GM18505 (cell line): Measurements from ENCODE around the gene OTUD7B.
"Not testable (repeated sequence)": the region's sequence is repeated elsewhere in the genome, so short reads cannot be mapped to it uniquely, and the experiment has no call there.

ENCODE experiments used
- ATAC-seq: cut with Tn5 transposase; IDR thresholded peaks from one replicate; pipeline ENCODE4 v1.9.1; 2021; ENCODE audit not compliant: unreplicated experiment
- POLR2A ChIP-seq: IDR thresholded peaks from 4 replicates; pipeline ENCODE4 v1.6.1; 2011; ENCODE audit warnings: borderline replicate concordance; ENCODE audit not compliant: insufficient read depth, insufficient read length; ENCODE audit errors: extremely low read depth

OTUD7B gene

DNA sequence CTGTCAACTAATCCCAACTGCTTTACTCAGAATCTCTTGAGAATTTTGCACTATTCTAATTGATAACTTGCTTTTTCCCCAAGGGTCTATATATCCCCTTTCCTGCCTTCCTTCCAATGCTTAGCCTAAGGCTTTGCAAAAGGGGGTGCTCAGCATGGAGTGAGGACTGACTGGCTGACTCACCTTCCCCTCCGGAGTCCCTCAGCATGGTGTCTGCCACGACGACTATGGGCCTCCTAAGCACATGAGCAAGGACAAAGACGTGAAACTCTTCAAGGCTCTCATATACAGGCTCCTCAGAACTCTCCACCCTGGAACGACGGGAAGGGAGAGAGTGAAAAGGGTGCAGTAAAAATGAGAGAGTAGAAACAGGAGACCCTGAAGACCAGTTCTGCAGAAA is 60.6 kb downstream of the OTUD7B start:
- ATAC-seq = no peak
- no peak for TF ChIP-seq POLR2A

DNA sequence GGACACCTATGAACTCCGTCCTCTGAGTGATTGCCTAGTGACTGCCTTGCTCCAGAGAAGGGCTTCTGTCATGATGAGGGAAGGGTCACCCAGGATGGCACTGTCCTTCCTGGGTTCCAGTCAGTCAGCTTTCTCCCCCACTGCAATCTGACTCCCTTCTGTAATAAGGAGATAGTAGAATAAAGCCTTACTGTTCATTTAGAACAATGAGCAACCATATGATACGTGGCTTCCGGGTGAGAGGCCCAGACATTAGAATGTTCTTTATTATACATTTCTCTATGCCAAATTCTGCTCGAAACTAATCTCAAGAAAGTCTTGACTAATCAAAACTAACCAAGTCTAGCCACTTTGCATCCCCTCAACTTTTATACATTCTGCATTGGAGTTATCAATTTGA is 65.3 kb downstream of the OTUD7B start:
- ATAC-seq = no peak
- no peak for TF ChIP-seq POLR2A

DNA sequence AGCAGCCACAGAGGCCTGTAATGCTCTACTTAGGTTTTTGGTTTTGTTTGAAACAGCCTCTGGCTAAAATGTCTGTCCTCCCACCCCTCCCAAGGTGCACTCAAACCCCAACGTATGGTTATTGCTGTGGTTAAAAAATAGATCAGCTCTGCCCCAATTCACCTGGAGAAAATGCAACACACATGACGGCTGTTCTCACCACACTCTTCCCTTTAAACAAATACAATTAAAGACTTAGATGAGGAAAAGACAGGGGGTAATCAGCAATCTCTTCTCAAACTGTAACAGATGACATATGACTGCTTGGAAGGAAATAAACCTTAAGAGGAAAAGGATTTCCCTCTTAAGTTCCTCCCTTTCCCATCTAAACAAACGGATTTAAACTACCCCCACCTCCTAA is 67.6 kb downstream of the OTUD7B start:
- ATAC-seq = no peak
- no peak for TF ChIP-seq POLR2A

DNA sequence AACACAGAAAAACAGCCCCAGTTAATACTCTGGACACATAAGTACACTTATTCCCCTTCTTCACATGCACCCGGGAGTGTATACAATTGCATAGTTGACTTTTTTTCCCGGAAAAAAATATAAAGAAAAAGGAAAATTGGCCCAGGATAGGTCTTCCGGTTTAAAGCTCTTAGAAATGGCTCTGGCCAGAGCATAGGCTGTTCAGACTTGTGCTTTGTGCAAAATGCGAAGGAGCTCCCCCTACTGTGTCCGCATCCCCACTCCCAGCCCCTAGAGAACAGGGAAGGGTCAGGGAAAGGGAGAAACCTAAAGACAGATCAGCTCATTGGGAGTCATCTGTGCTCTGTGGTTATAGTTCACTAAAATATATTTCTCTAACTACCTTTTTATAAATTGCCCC is 68.3 kb downstream of the OTUD7B start:
- ATAC-seq = no peak

DNA sequence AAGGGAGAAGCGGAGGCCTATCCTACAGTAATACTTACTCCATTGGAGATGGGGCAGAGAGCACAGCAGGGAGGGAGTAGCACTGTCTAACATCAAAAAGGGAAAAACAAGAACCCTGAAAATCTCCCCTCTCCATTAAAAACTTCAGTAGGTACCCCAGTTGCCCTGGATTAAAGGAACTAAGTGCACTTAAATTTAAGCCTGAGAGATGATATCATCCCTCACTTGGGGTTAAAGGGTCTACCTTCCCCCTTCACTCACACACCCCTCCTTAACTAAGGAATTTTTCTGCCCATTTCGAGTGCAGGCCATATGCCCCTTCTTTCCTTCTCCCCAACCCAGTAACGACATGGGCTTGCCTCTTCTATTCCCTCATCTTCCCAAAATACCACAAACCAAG is 70.1 kb downstream of the OTUD7B start:
- TF ChIP-seq POLR2A = no peak

More for the DNA sequence above, 68.3 kb downstream of the OTUD7B start:
- TF ChIP-seq POLR2A = no peak

DNA sequence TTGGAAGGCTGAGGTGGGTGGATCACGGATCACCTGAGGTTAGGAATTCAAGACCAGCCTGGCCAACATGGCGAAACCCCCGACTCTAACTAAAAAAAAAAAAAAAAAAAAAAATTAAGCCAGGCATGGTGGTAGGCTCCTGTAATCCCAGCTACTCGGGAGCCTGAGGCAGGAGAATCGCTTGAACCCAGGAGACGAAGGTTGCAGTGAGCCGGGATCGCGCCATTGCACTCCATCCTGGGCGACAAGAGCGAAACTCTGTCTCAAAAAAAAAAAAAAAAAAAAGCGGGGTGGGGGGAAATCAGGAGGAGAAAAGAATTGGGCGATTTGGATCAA is 71.9 kb downstream of the OTUD7B start:
- ATAC-seq = not testable (repeated sequence)

More for the DNA sequence above, 70.1 kb downstream of the OTUD7B start:
- no peak for ATAC-seq

DNA sequence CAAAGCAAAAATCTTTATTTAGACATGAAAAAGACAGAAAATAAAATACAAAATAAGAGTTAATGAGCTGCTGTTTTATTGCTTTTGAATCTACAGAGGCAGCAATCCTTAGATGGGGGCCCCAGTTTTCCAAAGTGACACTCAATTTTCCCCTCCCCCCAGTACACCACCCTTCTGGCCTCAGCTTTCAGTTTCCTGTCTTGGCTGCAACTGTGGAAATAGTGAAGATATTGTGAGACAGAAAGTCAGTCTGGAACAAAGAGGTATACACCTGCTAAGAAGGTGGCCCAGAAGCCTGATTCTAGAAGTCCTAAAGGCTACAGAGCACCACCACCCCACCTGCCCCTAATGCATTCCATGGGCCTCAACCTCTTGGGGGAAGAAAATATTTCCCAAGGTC is 72.8 kb downstream of the OTUD7B start:
- ATAC-seq = no peak
- no peak for TF ChIP-seq POLR2A

DNA sequence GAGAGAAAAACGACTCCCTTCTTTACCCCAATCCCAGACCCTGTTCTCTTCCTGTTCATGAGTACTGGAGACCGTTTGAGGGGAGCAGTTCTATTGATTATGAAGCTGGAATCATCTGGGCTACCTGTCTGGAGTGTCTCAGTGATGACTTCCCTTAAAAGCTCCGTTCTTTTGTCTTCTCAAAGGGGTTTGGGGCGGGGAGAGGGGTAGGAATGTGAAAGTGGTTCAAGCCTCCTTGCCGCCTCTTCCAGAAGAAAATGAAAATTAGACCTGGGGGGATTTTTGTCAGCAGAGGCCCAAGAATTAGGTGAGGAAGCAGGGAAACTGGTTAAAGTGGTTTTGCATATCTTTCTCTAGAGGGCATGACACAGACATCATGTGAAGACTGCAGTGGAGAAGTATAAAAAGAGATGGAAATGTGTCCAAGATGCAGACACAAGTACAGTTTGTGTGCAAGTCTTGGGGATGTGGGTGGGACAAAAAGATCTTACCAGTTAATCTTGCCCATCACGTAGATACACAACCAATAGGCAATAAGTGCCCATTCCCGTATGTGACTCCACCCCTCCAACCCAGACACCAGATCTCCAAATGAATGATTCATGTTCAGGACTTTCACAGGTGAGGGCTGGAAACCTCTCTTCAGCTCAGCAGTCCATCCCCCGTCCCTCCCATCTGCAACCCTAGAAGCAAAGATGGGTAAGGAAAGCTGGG is 73.4 kb downstream of the OTUD7B start:
- no peak for TF ChIP-seq POLR2A
- ATAC-seq = no peak

DNA sequence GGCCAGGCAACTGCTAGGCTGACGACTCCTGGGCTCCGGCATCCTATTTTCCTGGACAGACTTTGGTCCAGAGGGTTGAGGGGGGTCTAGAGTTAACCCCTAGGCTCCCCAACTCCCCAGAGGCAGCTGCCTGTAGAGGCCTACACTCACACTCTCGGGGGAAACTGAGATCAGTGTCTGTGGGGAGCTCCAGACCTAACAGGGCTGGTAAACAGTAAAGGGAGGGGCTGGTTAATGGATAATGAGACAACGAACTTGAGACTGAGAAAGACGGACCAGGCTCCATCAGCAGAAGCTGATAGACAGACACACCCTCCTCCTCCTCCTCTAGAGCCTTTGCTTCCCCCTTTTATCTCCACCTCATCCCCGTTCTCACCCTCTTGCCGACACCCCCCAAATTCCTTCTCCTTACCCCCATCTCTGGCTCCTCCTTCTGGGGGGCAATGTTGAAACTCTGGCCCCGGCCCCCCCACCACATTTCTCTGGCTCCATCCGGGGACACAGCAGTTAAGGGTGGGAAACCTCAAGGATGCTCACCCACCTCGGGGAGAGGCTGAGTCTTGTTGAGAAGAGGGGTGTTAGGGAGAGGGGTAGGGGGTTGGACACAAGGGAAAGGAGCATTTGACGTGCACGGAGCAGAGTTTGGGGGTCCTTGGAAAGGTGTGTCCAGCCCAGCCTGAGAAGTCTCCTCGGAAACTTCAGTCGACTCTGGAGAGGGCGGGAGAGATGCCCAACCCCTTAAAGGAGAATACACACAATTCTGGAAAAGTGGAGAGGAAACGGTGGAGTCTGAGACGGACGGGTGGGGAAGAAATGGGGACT is 74.1 kb downstream of the OTUD7B start, which contains the start of gene MTMR11:
TSS of gene MTMR11 (minus strand) at position 710 of the 822 bp plus-strand sequence. CDS start at position 478, 232 bp downstream.
- no peak for TF ChIP-seq POLR2A
- ATAC-seq = no peak

DNA sequence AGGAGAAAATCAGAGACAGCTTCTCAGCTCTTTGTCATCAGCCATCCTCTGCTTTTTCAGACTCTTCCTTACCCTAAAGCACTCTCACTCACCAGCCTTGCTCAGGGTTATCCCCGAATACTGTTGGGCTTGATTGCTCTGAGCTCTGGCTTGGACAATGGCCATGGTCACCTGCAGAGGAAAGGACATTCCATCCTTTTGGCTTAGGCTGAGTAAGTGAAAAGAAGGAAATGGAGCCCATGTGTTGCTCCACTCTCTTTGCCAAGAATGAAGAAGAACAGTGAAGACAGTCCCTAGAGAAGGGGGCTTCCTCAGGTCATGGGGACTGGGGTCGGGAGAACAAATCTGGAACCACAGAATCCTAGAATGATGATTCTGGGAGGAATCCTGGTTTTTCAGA is 76.2 kb downstream of the OTUD7B start:
- TF ChIP-seq POLR2A = no peak
- ATAC-seq = no peak

DNA sequence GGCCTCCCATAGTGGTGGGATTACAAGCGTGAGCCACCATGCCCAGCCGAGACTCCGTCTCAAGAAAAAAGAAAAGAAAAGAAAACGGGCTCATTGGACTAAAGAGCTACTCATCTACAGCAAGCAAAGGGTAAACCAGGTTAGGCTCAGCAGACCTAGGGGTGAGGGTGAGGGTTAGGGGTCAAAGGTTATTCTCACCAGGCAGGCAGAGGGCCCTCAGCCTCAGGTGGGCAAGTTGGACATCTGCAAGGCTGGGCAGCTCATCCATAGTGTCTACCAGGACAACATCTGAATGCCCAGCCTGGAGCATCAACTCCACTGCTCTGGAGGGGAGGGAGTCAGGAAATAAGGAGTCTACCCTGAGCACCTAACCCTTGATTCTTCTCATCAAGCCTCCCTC is 77.3 kb downstream of the OTUD7B start:
- ATAC-seq = no peak
- no peak for TF ChIP-seq POLR2A

DNA sequence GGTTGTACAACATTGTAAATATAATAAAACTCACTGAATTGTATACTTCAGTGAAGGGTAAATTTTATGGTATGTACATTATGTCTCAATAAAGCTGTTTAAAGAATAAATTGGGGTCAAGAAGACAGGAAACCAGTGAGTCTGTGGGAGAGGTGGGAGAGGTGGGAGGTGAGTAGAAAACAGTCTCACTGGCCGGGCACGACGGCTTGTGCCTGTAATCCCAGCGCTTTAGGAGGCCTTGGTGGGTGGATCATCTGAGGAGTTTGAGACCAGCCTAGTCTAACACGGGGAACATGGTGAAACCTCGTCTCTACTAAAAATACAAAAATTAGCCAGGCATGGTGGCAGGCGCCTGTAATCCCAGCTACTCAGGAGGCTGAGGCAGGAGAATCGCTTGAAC is 78.1 kb downstream of the OTUD7B start:
- no peak for TF ChIP-seq POLR2A
- ATAC-seq = no peak

DNA sequence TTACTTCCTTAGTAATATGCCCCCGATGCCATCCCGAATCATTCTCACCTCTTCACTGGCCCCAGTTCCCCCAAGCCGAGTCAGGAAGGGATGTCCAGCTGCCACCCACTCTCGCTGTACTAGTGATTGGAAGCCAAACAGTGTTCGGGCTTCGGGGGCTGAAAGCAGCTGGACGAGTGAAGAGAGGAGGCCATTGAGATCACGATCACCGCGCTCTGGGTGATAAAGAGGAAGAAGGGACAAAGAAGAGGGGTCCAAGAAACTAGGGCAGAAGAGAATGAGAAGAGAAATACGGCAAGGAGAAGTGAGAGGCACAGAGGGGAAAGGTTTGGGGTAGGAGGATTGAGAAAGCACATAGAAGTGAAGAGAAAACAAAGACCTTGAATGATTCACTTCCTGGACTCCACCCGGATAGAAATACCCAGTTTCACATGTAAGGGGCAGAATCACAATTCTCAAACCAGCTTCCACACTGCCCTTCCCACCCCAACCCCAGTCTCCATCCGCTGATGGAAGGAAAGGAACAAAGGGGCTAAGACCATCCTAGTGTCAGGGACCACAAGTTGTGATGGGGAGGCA is 79.2 kb downstream of the OTUD7B start:
- no peak for TF ChIP-seq POLR2A

DNA sequence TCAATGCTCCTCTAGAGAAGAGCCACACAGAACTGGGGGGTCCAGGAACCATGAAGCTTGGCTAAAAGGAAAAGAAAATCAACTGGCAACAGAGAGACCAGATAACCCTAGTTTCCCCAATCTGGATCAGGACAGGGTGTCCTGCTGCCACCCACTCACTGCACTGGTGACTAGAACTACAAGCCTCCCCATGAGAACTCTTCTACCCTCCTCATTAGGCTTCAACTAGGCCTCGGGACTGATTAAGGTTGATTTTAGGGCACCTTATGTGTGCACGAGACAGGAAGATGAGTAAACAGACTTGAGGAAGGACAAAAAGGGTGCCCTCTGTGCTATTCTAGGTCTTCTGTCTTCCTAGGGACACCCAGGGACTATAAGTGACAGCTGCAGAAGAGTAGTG is 80.7 kb downstream of the OTUD7B start:
- ATAC-seq = no peak

More for the DNA sequence above, 79.2 kb downstream of the OTUD7B start:
- ATAC-seq = no peak

More for the DNA sequence above, 80.7 kb downstream of the OTUD7B start:
- no peak for TF ChIP-seq POLR2A
